K562 (cell line): ENCODE data around the gene SYNGR4. TPM values are rescaled to one million over a fixed set of nuclear protein-coding genes. Genes with fewer than 3 reads are reported as not detected.

ENCODE experiments used
- ASH1L ChIP-seq: fragments of 450-650 bp; IDR thresholded peaks from 2 replicates; pipeline ENCODE4 v1.6.1; 2018; ENCODE audit warnings: borderline replicate concordance, mild to moderate bottlenecking, low read depth; ENCODE audit not compliant: partially characterized antibody
- BHLHE40 ChIP-seq: IDR thresholded peaks from 2 replicates; pipeline ENCODE4 v1.6.1; 2011; ENCODE audit warnings: low read length, improper control_type of control experiment
- CBX5 ChIP-seq: IDR thresholded peaks from 2 replicates; pipeline ENCODE4 v1.6.1; 2014; ENCODE audit warnings: low read depth, borderline replicate concordance
- CXXC5 ChIP-seq: fragments of 250-450 bp; sonication (Bioruptor Pico); IDR thresholded peaks from 2 replicates; pipeline ENCODE4 v1.8.0; 2022; ENCODE audit warnings: inconsistent platforms, mild to moderate bottlenecking, moderate library complexity
- DMBX1 ChIP-seq: fragments of 250-450 bp; sonication (Bioruptor Pico); IDR thresholded peaks from 2 replicates; pipeline ENCODE4 v1.8.0; 2022; ENCODE audit warnings: inconsistent platforms, mild to moderate bottlenecking, moderate library complexity, borderline replicate concordance
- GATA2 ChIP-seq: sonication (generic); formaldehyde crosslinking; IDR thresholded peaks from 2 replicates; pipeline ENCODE4 v1.4.0; 2020; ENCODE audit warnings: mild to moderate bottlenecking, missing genetic modification reagents
- GATAD2B ChIP-seq: fragments of 450-650 bp; IDR thresholded peaks from 2 replicates; pipeline ENCODE4 v1.6.1; 2017; ENCODE audit warnings: mild to moderate bottlenecking, borderline replicate concordance
- HDAC1 ChIP-seq, 2 experiments: fragments of 450-650 bp; IDR thresholded peaks; 2 replicates each; pipeline ENCODE4 v1.6.1; 2016 to 2017; ENCODE audit warnings: inconsistent platforms in 1 of 2, mild to moderate bottlenecking in 1 of 2, moderate library complexity in 1 of 2
- LEF1 ChIP-seq: fragments of 450-650 bp; IDR thresholded peaks from 2 replicates; pipeline ENCODE4 v1.6.1; 2016; ENCODE audit warnings: mild to moderate bottlenecking
- MECOM ChIP-seq: fragments of 250-450 bp; sonication (Bioruptor Pico); IDR thresholded peaks from 2 replicates; pipeline ENCODE4 v1.8.0; 2022; ENCODE audit warnings: inconsistent platforms
- PCBP1 ChIP-seq: fragments of 200-400 bp; formaldehyde crosslinking; IDR thresholded peaks from 2 replicates; pipeline ENCODE4 v1.6.1; 2018; ENCODE audit warnings: mild to moderate bottlenecking, low read depth, low read length; ENCODE audit not compliant: poor library complexity, severe bottlenecking
- RAD51 ChIP-seq: fragments of 450-650 bp; IDR thresholded peaks from 2 replicates; pipeline ENCODE4 v1.7.1; 2016; ENCODE audit warnings: low read depth, mild to moderate bottlenecking, borderline replicate concordance
- RFX1 ChIP-seq: fragments of 450-650 bp; IDR thresholded peaks from 2 replicates; pipeline ENCODE4 v1.6.1; 2016; ENCODE audit warnings: mild to moderate bottlenecking, moderate library complexity
- SMARCB1 ChIP-seq: IDR thresholded peaks from 2 replicates; pipeline ENCODE4 v1.6.1; 2011; ENCODE audit warnings: improper control_type of control experiment, low read depth; ENCODE audit not compliant: insufficient read length
- STAT5A ChIP-seq: IDR thresholded peaks from 2 replicates; pipeline ENCODE4 v1.6.1; 2012; ENCODE audit warnings: low read length, inconsistent platforms, borderline replicate concordance
- TAF15 ChIP-seq: fragments of 200-400 bp; formaldehyde crosslinking; IDR thresholded peaks from 2 replicates; pipeline ENCODE4 v1.6.1; 2017; ENCODE audit warnings: mild to moderate bottlenecking, low read depth, low read length, moderate library complexity
- TAF9B ChIP-seq: fragments of 450-650 bp; IDR thresholded peaks from 2 replicates; pipeline ENCODE4 v1.6.1; 2018; ENCODE audit warnings: mild to moderate bottlenecking; ENCODE audit not compliant: partially characterized antibody
- ZBTB17 ChIP-seq: fragments of 450-650 bp; formaldehyde crosslinking; IDR thresholded peaks from 2 replicates; pipeline ENCODE4 v1.4.0; 2020; ENCODE audit warnings: mild to moderate bottlenecking
- ZFPM2 ChIP-seq: fragments of 250-450 bp; sonication (Bioruptor Pico); IDR thresholded peaks from 2 replicates; pipeline ENCODE4 v1.5.1; 2022; ENCODE audit warnings: mild to moderate bottlenecking
- polyA plus RNA-seq, 8 experiments: library from polyadenylated mRNA; depleted of rRNA in 4 of 8; stranded (reverse) in 5 of 8; unstranded in 3 of 8; fragments of >200 nt; fragmentation: Nextera tagmentation in 2 of 8; fragmentation: Illumina TruSeq in 1 of 8; extraction: Ambion mirVana in 2 of 8; extraction: Trizol in 1 of 8; gene quantifications; 2 replicates each; pipeline versions ENCODE4 v1.2.1 to v1.2.3, GENCODE V29; 2011 to 2014; ENCODE audit warnings: inconsistent platforms in 1 of 8, missing spikeins in 1 of 8
- total RNA-seq, 7 experiments: library from RNA; depleted of rRNA in 6 of 7; stranded (reverse); fragments of >200 nt in 6 of 7; fragmentation: Illumina TruSeq in 2 of 7; extraction: Trizol in 2 of 7; gene quantifications; 2 replicates each; pipeline versions ENCODE4 v1.2.1 to v1.2.3, GENCODE V29; 2011 to 2021; ENCODE audit warnings: low replicate concordance in 1 of 7
- TF ChIP-seq, protein P1 (sequence below): fragments of 450-650 bp; IDR thresholded peaks from 2 replicates; pipeline ENCODE4 v1.6.1; 2016
- TF ChIP-seq, protein P2 (sequence below): fragments of 250-450 bp; sonication (Bioruptor Pico); IDR thresholded peaks from 2 replicates; pipeline ENCODE4 v1.4.0; 2020
- TF ChIP-seq, protein P3 (sequence below): fragments of 150-350 bp; IDR thresholded peaks from 2 replicates; pipeline ENCODE4 v1.6.1; 2014; ENCODE audit warnings: low read depth, mild to moderate bottlenecking, low read length, borderline replicate concordance

Gene SYNGR4
- total and polyA plus RNA-seq, 9 of the 15 experiments (the other 6 are each of a cell fraction or from before 2014, with no cell fraction given), result 0.07 to 0.14 TPM; not detected in 7

DNA sequence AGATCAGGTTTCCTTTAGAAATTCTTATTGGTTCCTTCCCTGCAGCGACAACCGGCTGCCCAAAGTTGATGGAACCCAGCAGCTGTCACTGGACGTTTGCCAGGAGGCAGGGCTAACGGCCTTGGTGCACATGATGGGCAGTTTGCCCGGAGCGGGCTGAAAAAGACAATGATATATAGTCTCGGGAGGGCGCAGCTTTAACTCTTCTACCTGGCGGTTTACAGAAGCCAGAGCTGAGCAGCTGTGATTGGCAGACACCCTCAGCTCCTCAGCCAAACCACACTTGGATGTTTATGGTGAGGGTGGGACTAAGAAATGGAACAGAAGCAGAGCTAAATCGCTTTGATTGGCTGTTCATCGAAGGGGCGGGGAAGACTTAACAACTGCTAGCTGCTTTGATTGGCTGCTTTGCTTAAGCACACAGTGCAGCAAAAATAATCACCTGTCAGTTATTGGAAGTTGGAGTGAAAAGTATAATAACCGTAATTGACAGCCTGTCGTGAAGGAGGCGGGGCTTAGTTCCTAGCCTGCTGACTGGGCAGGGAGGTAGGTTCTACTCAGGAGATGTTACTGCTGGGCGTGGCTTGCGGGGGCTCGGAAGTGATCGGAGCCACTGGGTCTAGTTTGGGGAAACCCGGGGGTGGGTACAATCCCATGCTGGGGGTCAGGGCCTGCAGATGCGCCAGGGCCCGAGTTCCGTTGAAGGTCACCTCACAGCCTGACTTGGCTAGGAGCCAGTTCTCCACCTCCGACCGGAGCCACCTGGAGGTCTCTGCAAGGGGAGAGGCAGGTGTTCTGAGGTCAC, 31.3 kb upstream of the SYNGR4 start (continued):
- TF ChIP-seq RAD51 (peak; percentile 8; the same call in 1 of the 2 replicates), GATAD2B (no peak), TAF9B (peak; percentile 86), CBX5 (no peak), RFX1 (no peak; the same call in 1 of the 2 replicates), ZFPM2 (0 out of 2 replicates have a peak, but pooled peaks have one; percentile 36), LEF1 (peak; percentile 63), CXXC5 (peak; percentile 34; the same call in 1 of the 2 replicates), PCBP1 (no peak), ZBTB17 (0 out of 2 replicates have a peak, but pooled peaks have one; percentile 31), DMBX1 (CRISPR knock-in tag) (no peak), BHLHE40 (peak; percentile 94), STAT5A (no peak), ASH1L (peak; percentile 67), GATA2 (CRISPR knock-in tag) (peak; percentile 31; the same call in 1 of the 2 replicates), TAF15 (no peak), MECOM (CRISPR knock-in tag) (no peak), SMARCB1 (no peak), HDAC1 (IDR thresholded peaks at IDR 0.05) (peak in 1 of 2 experiments; percentile 70; a peak in 2 of 4 replicates)
- TF ChIP-seq, protein P1, sequence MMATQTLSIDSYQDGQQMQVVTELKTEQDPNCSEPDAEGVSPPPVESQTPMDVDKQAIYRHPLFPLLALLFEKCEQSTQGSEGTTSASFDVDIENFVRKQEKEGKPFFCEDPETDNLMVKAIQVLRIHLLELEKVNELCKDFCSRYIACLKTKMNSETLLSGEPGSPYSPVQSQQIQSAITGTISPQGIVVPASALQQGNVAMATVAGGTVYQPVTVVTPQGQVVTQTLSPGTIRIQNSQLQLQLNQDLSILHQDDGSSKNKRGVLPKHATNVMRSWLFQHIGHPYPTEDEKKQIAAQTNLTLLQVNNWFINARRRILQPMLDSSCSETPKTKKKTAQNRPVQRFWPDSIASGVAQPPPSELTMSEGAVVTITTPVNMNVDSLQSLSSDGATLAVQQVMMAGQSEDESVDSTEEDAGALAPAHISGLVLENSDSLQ, result peak; percentile 99
- TF ChIP-seq, protein P2, sequence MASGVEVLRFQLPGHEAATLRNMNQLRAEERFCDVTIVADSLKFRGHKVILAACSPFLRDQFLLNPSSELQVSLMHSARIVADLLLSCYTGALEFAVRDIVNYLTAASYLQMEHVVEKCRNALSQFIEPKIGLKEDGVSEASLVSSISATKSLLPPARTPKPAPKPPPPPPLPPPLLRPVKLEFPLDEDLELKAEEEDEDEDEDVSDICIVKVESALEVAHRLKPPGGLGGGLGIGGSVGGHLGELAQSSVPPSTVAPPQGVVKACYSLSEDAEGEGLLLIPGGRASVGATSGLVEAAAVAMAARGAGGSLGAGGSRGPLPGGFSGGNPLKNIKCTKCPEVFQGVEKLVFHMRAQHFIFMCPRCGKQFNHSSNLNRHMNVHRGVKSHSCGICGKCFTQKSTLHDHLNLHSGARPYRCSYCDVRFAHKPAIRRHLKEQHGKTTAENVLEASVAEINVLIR (CRISPR knock-in tag), result no peak
- TF ChIP-seq, protein P3, sequence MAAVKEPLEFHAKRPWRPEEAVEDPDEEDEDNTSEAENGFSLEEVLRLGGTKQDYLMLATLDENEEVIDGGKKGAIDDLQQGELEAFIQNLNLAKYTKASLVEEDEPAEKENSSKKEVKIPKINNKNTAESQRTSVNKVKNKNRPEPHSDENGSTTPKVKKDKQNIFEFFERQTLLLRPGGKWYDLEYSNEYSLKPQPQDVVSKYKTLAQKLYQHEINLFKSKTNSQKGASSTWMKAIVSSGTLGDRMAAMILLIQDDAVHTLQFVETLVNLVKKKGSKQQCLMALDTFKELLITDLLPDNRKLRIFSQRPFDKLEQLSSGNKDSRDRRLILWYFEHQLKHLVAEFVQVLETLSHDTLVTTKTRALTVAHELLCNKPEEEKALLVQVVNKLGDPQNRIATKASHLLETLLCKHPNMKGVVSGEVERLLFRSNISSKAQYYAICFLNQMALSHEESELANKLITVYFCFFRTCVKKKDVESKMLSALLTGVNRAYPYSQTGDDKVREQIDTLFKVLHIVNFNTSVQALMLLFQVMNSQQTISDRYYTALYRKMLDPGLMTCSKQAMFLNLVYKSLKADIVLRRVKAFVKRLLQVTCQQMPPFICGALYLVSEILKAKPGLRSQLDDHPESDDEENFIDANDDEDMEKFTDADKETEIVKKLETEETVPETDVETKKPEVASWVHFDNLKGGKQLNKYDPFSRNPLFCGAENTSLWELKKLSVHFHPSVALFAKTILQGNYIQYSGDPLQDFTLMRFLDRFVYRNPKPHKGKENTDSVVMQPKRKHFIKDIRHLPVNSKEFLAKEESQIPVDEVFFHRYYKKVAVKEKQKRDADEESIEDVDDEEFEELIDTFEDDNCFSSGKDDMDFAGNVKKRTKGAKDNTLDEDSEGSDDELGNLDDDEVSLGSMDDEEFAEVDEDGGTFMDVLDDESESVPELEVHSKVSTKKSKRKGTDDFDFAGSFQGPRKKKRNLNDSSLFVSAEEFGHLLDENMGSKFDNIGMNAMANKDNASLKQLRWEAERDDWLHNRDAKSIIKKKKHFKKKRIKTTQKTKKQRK, result no peak; the same call in 1 of the 2 replicates
